ENCODE measurements around the gene LSM5. TPM values are rescaled to one million over a fixed set of nuclear protein-coding genes. Genes with fewer than 3 reads are reported as not detected.

Gene LSM5
- total RNA-seq, 2 donors from 2014 or later = 8.2 to 27.2 TPM

DNA sequence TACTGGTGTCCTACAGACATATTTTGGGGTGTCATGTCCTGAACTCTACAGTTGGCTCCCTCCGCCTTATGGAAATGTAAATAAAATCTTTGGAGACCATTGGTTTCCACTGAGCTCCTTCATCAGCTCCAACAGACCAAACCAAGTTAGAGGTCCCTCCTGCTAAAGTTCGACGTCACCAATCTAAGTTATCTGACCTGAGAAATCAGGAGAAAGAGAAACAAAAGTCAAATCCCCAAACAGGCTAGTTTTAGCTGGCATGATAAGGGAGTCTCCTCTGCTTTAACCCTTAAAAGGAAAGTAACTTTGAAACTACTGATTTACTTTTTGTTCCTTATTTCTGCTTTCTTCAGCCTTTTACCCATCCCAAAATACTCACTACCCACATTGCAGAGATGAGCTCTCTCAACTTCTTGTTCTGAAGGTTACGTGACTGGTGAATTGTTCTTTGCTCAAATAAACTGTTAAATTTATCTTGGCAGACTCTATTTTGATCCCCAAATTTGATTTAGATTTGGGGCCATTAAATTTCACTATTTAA, 45.1 kb upstream of the LSM5 start:
- ATAC-seq (no peak), DNase-seq (no peak)
- intact Hi-C loops (cut with DNase I) = no loop called here
- H3K36me3 ChIP-seq (replicated peaks in 1 of 2; ENCODE audit: insufficient read depth in 1 of 2, low read depth in 2 of 2) = no peaks in the 10 kb centered on the region
- WGBS, 2 donors = 90 to 92% methylated on average over 4 of the region's 4 CpGs
- H3K27ac ChIP-seq = no peak overlapping the region
- no peaks in the 10 kb centered on the region for H3K27me3 ChIP-seq
- no peaks in the 10 kb centered on the region for H3K9me3 ChIP-seq
- peaks cover 16% of the 10 kb centered on the region for H3K4me1 ChIP-seq
- H3K4me3 ChIP-seq = no peak overlapping the region
- TF ChIP-seq POLR2A (IDR thresholded peaks at IDR 0.05) = no peak
- TF ChIP-seq, protein P1, sequence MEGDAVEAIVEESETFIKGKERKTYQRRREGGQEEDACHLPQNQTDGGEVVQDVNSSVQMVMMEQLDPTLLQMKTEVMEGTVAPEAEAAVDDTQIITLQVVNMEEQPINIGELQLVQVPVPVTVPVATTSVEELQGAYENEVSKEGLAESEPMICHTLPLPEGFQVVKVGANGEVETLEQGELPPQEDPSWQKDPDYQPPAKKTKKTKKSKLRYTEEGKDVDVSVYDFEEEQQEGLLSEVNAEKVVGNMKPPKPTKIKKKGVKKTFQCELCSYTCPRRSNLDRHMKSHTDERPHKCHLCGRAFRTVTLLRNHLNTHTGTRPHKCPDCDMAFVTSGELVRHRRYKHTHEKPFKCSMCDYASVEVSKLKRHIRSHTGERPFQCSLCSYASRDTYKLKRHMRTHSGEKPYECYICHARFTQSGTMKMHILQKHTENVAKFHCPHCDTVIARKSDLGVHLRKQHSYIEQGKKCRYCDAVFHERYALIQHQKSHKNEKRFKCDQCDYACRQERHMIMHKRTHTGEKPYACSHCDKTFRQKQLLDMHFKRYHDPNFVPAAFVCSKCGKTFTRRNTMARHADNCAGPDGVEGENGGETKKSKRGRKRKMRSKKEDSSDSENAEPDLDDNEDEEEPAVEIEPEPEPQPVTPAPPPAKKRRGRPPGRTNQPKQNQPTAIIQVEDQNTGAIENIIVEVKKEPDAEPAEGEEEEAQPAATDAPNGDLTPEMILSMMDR (IDR thresholded peaks at IDR 0.05) = no peak

GRCh38 chr7:32533276-32534029, 43.3 kb upstream of the LSM5 start:
- peak overlapping the region in 3 of 4 donors; percentile 6 to 53 (median 29) for H3K27ac ChIP-seq
- 23 to 28% methylated on average over 8 of the region's 8 CpGs for WGBS, 2 donors
- H3K9me3 ChIP-seq = no peaks in the 10 kb centered on the region
- H3K27me3 ChIP-seq = no peaks in the 10 kb centered on the region
- no peaks in the 10 kb centered on the region for H3K36me3 ChIP-seq (replicated peaks in 1 of 2; ENCODE audit: insufficient read depth in 1 of 2, low read depth in 2 of 2)
- DNase-seq (no peak), ATAC-seq (peak; percentile 52)
- H3K4me3 ChIP-seq = no peak overlapping the region
- intact Hi-C loops (cut with DNase I) = no loop called here
- TF ChIP-seq, protein P1 (IDR thresholded peaks at IDR 0.05) = no peak
- no peak for TF ChIP-seq POLR2A (IDR thresholded peaks at IDR 0.05)
- H3K4me1 ChIP-seq = peaks cover 16% of the 10 kb centered on the region

DNA sequence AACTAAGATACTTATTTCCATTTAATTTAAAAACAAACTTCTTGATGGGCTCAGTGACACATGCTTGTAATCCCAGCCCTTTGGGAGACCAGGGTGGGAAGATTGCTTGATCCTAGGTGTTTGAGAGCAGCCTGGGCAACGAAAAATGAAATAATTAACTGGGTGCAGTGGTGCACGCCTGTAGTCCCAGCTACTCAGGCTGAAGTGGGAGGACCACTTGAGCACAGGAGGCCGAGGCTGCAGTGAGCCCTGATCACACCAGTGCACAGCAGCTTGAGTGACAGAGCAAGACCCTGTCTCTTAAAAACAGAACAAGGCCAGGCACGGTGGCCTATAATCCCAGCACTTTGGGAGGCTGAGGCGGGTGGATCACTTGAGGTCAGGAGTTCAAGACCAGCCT, 42.5 kb upstream of the LSM5 start:
- Histone ChIP-seq H3K4me3 (no peak overlapping the region), H3K27ac (peak overlapping the region in 1 of 4 donors; percentile 53), H3K36me3 (replicated peaks in 1 of 2; ENCODE audit: insufficient read depth in 1 of 2, low read depth in 2 of 2) (no peaks in the 10 kb centered on the region), H3K9me3 (no peaks in the 10 kb centered on the region), H3K4me1 (peaks cover 16% of the 10 kb centered on the region), H3K27me3 (no peaks in the 10 kb centered on the region)
- ATAC-seq = no peak
- intact Hi-C loops (cut with DNase I) = no loop called here
- DNase-seq = no peak
- no peak for TF ChIP-seq POLR2A (IDR thresholded peaks at IDR 0.05)
- TF ChIP-seq, protein P1 (IDR thresholded peaks at IDR 0.05) = no peak
- 94% methylated on average over 5 of the region's 5 CpGs for WGBS, 2 donors

GRCh38 chr7:32532086-32532485, 41.9 kb upstream of the LSM5 start:
- Histone ChIP-seq H3K9me3 (no peaks in the 10 kb centered on the region), H3K4me1 (peaks cover 16% of the 10 kb centered on the region), H3K27me3 (no peaks in the 10 kb centered on the region), H3K36me3 (replicated peaks in 1 of 2; ENCODE audit: insufficient read depth in 1 of 2, low read depth in 2 of 2) (no peaks in the 10 kb centered on the region), H3K4me3 (no peak overlapping the region), H3K27ac (no peak overlapping the region)
- no peak for TF ChIP-seq POLR2A (IDR thresholded peaks at IDR 0.05)
- TF ChIP-seq, protein P1 (IDR thresholded peaks at IDR 0.05) = no peak
- DNase-seq (no peak), ATAC-seq (no peak)
- 89 to 92% methylated on average over 3 of the region's 3 CpGs for WGBS, 2 donors
- intact Hi-C loops (cut with DNase I) = no loop called here

GRCh38 chr7:32531402-32531801, 41.2 kb upstream of the LSM5 start:
- ATAC-seq = no peak
- 92 to 93% methylated on average over 11 to 13 of the region's 13 CpGs for WGBS, 2 donors
- Histone ChIP-seq H3K4me1 (peaks cover 12% of the 10 kb centered on the region), H3K27me3 (no peaks in the 10 kb centered on the region), H3K4me3 (no peak overlapping the region), H3K27ac (no peak overlapping the region), H3K9me3 (no peaks in the 10 kb centered on the region), H3K36me3 (replicated peaks in 1 of 2; ENCODE audit: insufficient read depth in 1 of 2, low read depth in 2 of 2) (no peaks in the 10 kb centered on the region)
- DNase-seq = no peak
- intact Hi-C loops (cut with DNase I) = no loop called here
- TF ChIP-seq, protein P1 (IDR thresholded peaks at IDR 0.05) = no peak
- TF ChIP-seq POLR2A (IDR thresholded peaks at IDR 0.05) = no peak
